ENCODE data around the gene SBF2.

The SBF2 gene

DNA sequence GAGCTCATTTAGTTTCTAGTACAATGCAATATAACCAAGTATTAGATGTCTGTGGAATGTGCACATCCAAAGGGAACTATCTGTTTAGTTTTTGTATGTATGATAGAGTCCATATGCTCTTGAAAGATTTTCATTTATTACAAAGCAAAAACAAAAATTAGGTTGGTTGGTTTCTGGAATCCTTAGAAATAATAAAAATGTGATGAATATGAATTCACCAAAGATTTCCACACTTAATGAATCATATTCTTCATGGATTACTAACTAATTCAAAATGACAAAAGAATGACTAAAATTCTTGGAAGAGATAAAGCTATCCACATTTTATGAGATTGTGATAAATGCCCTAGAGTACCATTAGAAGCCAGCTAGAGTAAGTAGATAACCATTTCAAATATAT, 261.1 kb downstream of the SBF2 start:
- Histone ChIP-seq H3K27me3 (ENCODE audit: control insufficient read depth, insufficient read depth, low read length) (no peaks in the 10 kb centered on the region), H3K27ac (ENCODE audit: low read depth, low read length) (no peak overlapping the region), H3K36me3 (ENCODE audit: control insufficient read depth, insufficient read depth, low read length) (no peaks in the 10 kb centered on the region), H3K9ac (ENCODE audit: low read length) (no peak overlapping the region), H3K4me1 (ENCODE audit: control insufficient read depth, insufficient read depth, low read length) (no peaks in the 10 kb centered on the region), H3K4me3 (ENCODE audit: low read length) (no peak overlapping the region)

GRCh38 chr11:10030122-10030490, 263.9 kb downstream of the SBF2 start:
- H3K27ac ChIP-seq (ENCODE audit: low read depth, low read length), result no peak overlapping the region
- no peak overlapping the region for H3K9ac ChIP-seq (ENCODE audit: low read length)
- no peaks in the 10 kb centered on the region for H3K4me1 ChIP-seq (ENCODE audit: control insufficient read depth, insufficient read depth, low read length)
- H3K36me3 ChIP-seq (ENCODE audit: control insufficient read depth, insufficient read depth, low read length), result no peaks in the 10 kb centered on the region
- no peaks in the 10 kb centered on the region for H3K27me3 ChIP-seq (ENCODE audit: control insufficient read depth, insufficient read depth, low read length)
- no peak overlapping the region for H3K4me3 ChIP-seq (ENCODE audit: low read length)

DNA sequence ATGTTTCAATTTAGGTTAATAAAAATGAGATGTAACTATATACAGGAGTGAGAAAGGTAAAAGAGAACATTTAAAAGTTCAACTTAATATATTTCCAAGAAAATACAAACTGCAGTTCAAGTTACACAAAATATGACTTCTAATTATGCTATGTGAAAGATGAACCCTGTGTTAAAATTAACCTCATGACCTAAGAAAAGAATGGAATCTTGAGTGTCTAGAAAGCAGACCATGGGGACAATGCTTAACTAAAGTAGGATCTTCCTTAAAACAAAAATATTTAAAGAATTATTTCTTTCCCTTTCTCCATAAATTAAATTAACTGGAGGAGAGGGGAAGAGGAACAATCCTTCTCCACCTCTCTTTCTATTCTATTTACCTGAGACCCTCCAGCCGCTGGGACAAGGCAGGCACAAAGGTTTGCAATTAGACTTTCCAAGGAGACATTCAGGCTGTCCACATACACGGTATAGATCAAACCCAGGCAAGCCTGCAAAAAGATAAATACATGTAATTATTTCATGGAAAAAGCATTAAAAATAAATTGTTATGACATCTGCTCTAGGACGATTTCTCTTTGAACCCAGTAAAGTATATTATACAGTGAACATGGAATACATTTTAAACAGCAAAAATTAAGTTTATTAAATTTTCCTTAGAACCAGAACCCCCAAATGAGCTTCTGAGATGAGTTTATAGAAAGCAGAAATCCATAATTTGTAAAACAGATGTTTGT, 264.5 kb downstream of the SBF2 start:
- no peaks in the 10 kb centered on the region for H3K4me1 ChIP-seq (ENCODE audit: control insufficient read depth, insufficient read depth, low read length)
- no peak overlapping the region for H3K9ac ChIP-seq (ENCODE audit: low read length)
- H3K27me3 ChIP-seq (ENCODE audit: control insufficient read depth, insufficient read depth, low read length), result no peaks in the 10 kb centered on the region
- no peak overlapping the region for H3K27ac ChIP-seq (ENCODE audit: low read depth, low read length)
- no peaks in the 10 kb centered on the region for H3K36me3 ChIP-seq (ENCODE audit: control insufficient read depth, insufficient read depth, low read length)
- no peak overlapping the region for H3K4me3 ChIP-seq (ENCODE audit: low read length)

GRCh38 chr11:10026514-10026913, 267.5 kb downstream of the SBF2 start:
- Histone ChIP-seq H3K27ac (ENCODE audit: low read depth, low read length) (no peak overlapping the region), H3K9ac (ENCODE audit: low read length) (no peak overlapping the region), H3K27me3 (ENCODE audit: control insufficient read depth, insufficient read depth, low read length) (no peaks in the 10 kb centered on the region), H3K4me1 (ENCODE audit: control insufficient read depth, insufficient read depth, low read length) (no peaks in the 10 kb centered on the region), H3K36me3 (ENCODE audit: control insufficient read depth, insufficient read depth, low read length) (no peaks in the 10 kb centered on the region), H3K4me3 (ENCODE audit: low read length) (no peak overlapping the region)

GRCh38 chr11:10023212-10023611, 270.8 kb downstream of the SBF2 start:
- no peak overlapping the region for H3K27ac ChIP-seq (ENCODE audit: low read depth, low read length)
- no peaks in the 10 kb centered on the region for H3K27me3 ChIP-seq (ENCODE audit: control insufficient read depth, insufficient read depth, low read length)
- H3K36me3 ChIP-seq (ENCODE audit: control insufficient read depth, insufficient read depth, low read length), result no peaks in the 10 kb centered on the region
- no peak overlapping the region for H3K9ac ChIP-seq (ENCODE audit: low read length)
- peaks cover 4% of the 10 kb centered on the region for H3K4me1 ChIP-seq (ENCODE audit: control insufficient read depth, insufficient read depth, low read length)
- no peak overlapping the region for H3K4me3 ChIP-seq (ENCODE audit: low read length)

DNA sequence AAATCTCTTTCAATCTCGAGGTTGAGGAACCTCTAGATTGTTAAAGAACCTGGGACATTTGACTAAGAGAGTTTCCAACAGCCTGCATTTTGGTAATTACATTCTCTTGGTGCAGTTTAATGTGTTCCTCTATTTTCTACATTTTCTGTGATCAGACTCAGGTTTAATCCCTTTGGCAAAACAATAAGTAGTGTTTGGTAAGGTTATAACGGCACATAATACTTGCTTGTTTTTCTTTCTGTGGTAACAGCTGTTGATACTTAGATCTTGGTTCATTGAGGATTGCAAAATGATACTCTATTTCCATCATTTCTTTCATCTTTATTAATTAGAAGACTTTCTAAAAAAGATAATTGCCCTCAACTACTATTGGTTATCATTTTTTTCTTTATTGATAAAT, 271.3 kb downstream of the SBF2 start:
- H3K9ac ChIP-seq (ENCODE audit: low read length), result no peak overlapping the region
- H3K4me1 ChIP-seq (ENCODE audit: control insufficient read depth, insufficient read depth, low read length), result peaks cover 4% of the 10 kb centered on the region
- no peaks in the 10 kb centered on the region for H3K36me3 ChIP-seq (ENCODE audit: control insufficient read depth, insufficient read depth, low read length)
- H3K27ac ChIP-seq (ENCODE audit: low read depth, low read length), result no peak overlapping the region
- no peak overlapping the region for H3K4me3 ChIP-seq (ENCODE audit: low read length)
- no peaks in the 10 kb centered on the region for H3K27me3 ChIP-seq (ENCODE audit: control insufficient read depth, insufficient read depth, low read length)

- H3K36me3 ChIP-seq (ENCODE audit: control insufficient read depth, insufficient read depth, low read length), result no peaks in the 10 kb centered on the region
- H3K27me3 ChIP-seq (ENCODE audit: control insufficient read depth, insufficient read depth, low read length), result no peaks in the 10 kb centered on the region
- H3K4me3 ChIP-seq (ENCODE audit: low read length), result no peak overlapping the region
- H3K27ac ChIP-seq (ENCODE audit: low read depth, low read length), result no peak overlapping the region
- peaks cover 4% of the 10 kb centered on the region for H3K4me1 ChIP-seq (ENCODE audit: control insufficient read depth, insufficient read depth, low read length)
- no peak overlapping the region for H3K9ac ChIP-seq (ENCODE audit: low read length)
Observed at GRCh38 chr11:10021563-10021962, 272.5 kb downstream of the SBF2 start.

GRCh38 chr11:10019906-10020682, 273.9 kb downstream of the SBF2 start:
- Histone ChIP-seq H3K4me3 (ENCODE audit: low read length) (no peak overlapping the region), H3K36me3 (ENCODE audit: control insufficient read depth, insufficient read depth, low read length) (no peaks in the 10 kb centered on the region), H3K9ac (ENCODE audit: low read length) (no peak overlapping the region), H3K27me3 (ENCODE audit: control insufficient read depth, insufficient read depth, low read length) (no peaks in the 10 kb centered on the region), H3K27ac (ENCODE audit: low read depth, low read length) (no peak overlapping the region), H3K4me1 (ENCODE audit: control insufficient read depth, insufficient read depth, low read length) (peaks cover 4% of the 10 kb centered on the region)

DNA sequence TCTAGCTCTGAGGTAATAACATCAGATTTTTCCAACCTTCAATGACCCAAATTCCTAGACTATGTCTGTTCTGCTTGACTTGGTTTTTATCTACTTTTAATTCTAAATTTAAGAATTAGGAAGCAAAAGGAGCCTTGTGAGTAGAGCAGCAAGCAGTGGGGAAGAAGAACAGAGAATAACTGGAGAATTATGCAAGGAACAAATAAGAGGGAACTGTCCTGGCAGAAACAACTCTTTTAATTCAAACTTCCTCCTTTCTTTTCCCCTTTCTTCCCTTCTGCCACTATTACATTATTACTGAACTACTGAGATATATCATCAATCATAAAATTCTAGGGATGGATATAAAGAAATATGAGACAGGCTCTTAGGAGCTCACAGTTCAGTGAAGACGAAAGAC, 276.1 kb downstream of the SBF2 start:
- no peak overlapping the region for H3K27ac ChIP-seq (ENCODE audit: low read depth, low read length)
- H3K27me3 ChIP-seq (ENCODE audit: control insufficient read depth, insufficient read depth, low read length), result no peaks in the 10 kb centered on the region
- no peak overlapping the region for H3K4me3 ChIP-seq (ENCODE audit: low read length)
- peaks cover 4% of the 10 kb centered on the region for H3K4me1 ChIP-seq (ENCODE audit: control insufficient read depth, insufficient read depth, low read length)
- H3K36me3 ChIP-seq (ENCODE audit: control insufficient read depth, insufficient read depth, low read length), result no peaks in the 10 kb centered on the region
- no peak overlapping the region for H3K9ac ChIP-seq (ENCODE audit: low read length)

DNA sequence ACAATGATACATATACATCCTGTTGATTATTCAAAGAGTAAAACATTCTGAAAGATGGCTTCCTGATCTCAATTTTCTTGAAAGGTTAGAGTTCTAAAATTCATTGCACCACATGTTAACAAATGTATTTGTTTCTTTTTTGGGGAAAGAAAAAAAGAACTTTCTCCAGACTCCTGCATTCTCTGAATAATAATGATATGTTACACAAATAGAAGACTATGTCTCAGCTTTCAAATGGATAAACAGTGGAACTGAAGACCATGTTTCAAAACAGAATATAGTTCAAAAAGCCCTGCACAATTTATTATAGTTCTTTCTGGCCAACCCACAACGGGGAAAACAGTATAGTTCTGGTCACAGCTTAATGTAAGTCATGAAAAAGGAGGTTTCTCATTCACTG, 277.0 kb downstream of the SBF2 start:
- no peak overlapping the region for H3K4me3 ChIP-seq (ENCODE audit: low read length)
- H3K9ac ChIP-seq (ENCODE audit: low read length), result no peak overlapping the region
- H3K27me3 ChIP-seq (ENCODE audit: control insufficient read depth, insufficient read depth, low read length), result no peaks in the 10 kb centered on the region
- H3K36me3 ChIP-seq (ENCODE audit: control insufficient read depth, insufficient read depth, low read length), result no peaks in the 10 kb centered on the region
- H3K27ac ChIP-seq (ENCODE audit: low read depth, low read length), result no peak overlapping the region
- H3K4me1 ChIP-seq (ENCODE audit: control insufficient read depth, insufficient read depth, low read length), result peaks cover 4% of the 10 kb centered on the region

- no peak overlapping the region for H3K27ac ChIP-seq (ENCODE audit: low read depth, low read length)
Observed at GRCh38 chr11:10012068-10012467, 282.0 kb downstream of the SBF2 start.

GRCh38 chr11:10005955-10006525, 288.0 kb downstream of the SBF2 start:
- no peaks in the 10 kb centered on the region for H3K27me3 ChIP-seq (ENCODE audit: control insufficient read depth, insufficient read depth, low read length)
- no peaks in the 10 kb centered on the region for H3K4me1 ChIP-seq (ENCODE audit: control insufficient read depth, insufficient read depth, low read length)
- H3K27ac ChIP-seq (ENCODE audit: low read depth, low read length), result no peak overlapping the region
- H3K36me3 ChIP-seq (ENCODE audit: control insufficient read depth, insufficient read depth, low read length), result no peaks in the 10 kb centered on the region
- no peak overlapping the region for H3K4me3 ChIP-seq (ENCODE audit: low read length)
- no peak overlapping the region for H3K9ac ChIP-seq (ENCODE audit: low read length)

More at GRCh38 chr11:10012068-10012467, 282.0 kb downstream of the SBF2 start:
- H3K36me3 ChIP-seq (ENCODE audit: control insufficient read depth, insufficient read depth, low read length), result no peaks in the 10 kb centered on the region
- no peak overlapping the region for H3K4me3 ChIP-seq (ENCODE audit: low read length)
- no peaks in the 10 kb centered on the region for H3K27me3 ChIP-seq (ENCODE audit: control insufficient read depth, insufficient read depth, low read length)
- H3K9ac ChIP-seq (ENCODE audit: low read length), result no peak overlapping the region
- H3K4me1 ChIP-seq (ENCODE audit: control insufficient read depth, insufficient read depth, low read length), result no peaks in the 10 kb centered on the region

Measured in rectal smooth muscle tissue (tissue), 1 donor.